Loucy (cell line): Measurements from ENCODE around the gene TRUB1.

Source experiments
- H2AFZ ChIP-seq: fragments of 200-600 bp; sonication (generic); 2 replicates; pipeline ENCODE4 v1.6.0; 2016; ENCODE audit warnings: antibody characterized with exemption, mild to moderate bottlenecking, low read length, moderate library complexity
- H3F3A ChIP-seq: fragments of 200-600 bp; 2 replicates; pipeline ENCODE4 v1.6.0; 2016; ENCODE audit warnings: antibody characterized with exemption, low read depth, mild to moderate bottlenecking
- H3K27me3 ChIP-seq: fragments of 200-600 bp; sonication (generic); 2 replicates; pipeline ENCODE4 v1.6.1; 2014; ENCODE audit warnings: low read length, mild to moderate bottlenecking; ENCODE audit not compliant: insufficient read depth, poor library complexity, severe bottlenecking
- H3K36me3 ChIP-seq: fragments of 200-600 bp; sonication (generic); 2 replicates; pipeline ENCODE4 v1.6.1; 2016; ENCODE audit warnings: low read length; ENCODE audit not compliant: insufficient read depth
- H3K4me1 ChIP-seq: fragments of 200-600 bp; sonication (generic); 2 replicates; pipeline ENCODE4 v1.5.1; 2014; ENCODE audit warnings: low read length, mild to moderate bottlenecking; ENCODE audit not compliant: insufficient read depth, poor library complexity, severe bottlenecking
- H3K4me2 ChIP-seq: fragments of 200-600 bp; sonication (generic); 2 replicates; pipeline ENCODE4 v1.6.0; 2014; ENCODE audit warnings: antibody characterized with exemption, low read length, low read depth, mild to moderate bottlenecking; ENCODE audit not compliant: poor library complexity, severe bottlenecking
- H3K4me3 ChIP-seq: fragments of 200-600 bp; sonication (generic); 2 replicates; pipeline ENCODE4 v1.5.1; 2014; ENCODE audit warnings: low read length, mild to moderate bottlenecking, mixed read lengths; ENCODE audit not compliant: poor library complexity, severe bottlenecking
- H3K79me2 ChIP-seq: fragments of 200-600 bp; sonication (generic); 2 replicates; pipeline ENCODE4 v1.6.1; 2014; ENCODE audit warnings: low read length; ENCODE audit not compliant: insufficient read depth
- H3K9ac ChIP-seq: fragments of 200-600 bp; sonication (generic); 2 replicates; pipeline ENCODE4 v1.6.0; 2014; ENCODE audit warnings: mild to moderate bottlenecking, low read depth, low read length, moderate library complexity; ENCODE audit not compliant: poor library complexity, severe bottlenecking
- H3K9me2 ChIP-seq: fragments of 200-600 bp; sonication (generic); replicated peaks from 2 replicates; pipeline ENCODE4 v1.6.1; 2016; ENCODE audit warnings: low read depth, low read length, mixed read lengths
- H3K9me3 ChIP-seq: fragments of 200-600 bp; sonication (generic); 2 replicates; pipeline ENCODE4 v1.6.1; 2014; ENCODE audit warnings: mild to moderate bottlenecking, antibody characterized with exemption, low read length, low read depth; ENCODE audit not compliant: insufficient read depth
- H4K20me1 ChIP-seq: fragments of 200-600 bp; sonication (generic); 2 replicates; pipeline ENCODE4 v1.6.0; 2014; ENCODE audit warnings: antibody characterized with exemption, low read length, mild to moderate bottlenecking; ENCODE audit not compliant: insufficient read depth, poor library complexity, severe bottlenecking
- CTCF ChIP-seq: fragments of 200-600 bp; sonication (generic); conservative IDR thresholded peaks from 2 replicates; pipeline ENCODE4 v1.5.1; 2014; ENCODE audit warnings: mild to moderate bottlenecking, antibody characterized with exemption, low read length
- EZH2phosphoT487 ChIP-seq: fragments of 200-600 bp; IDR thresholded peaks from 2 replicates; pipeline ENCODE4 v1.6.1; 2018; ENCODE audit warnings: antibody characterized with exemption, mild to moderate bottlenecking, moderate library complexity, borderline replicate concordance

Gene TRUB1

GRCh38 chr10:114975091-114975490 lies 37.1 kb downstream of the TRUB1 start:
- H3K9me3 ChIP-seq, result no peaks in the 10 kb centered on the region
- no peak overlapping the region for H3K4me3 ChIP-seq
- no peaks in the 10 kb centered on the region for H4K20me1 ChIP-seq
- no peaks in the 10 kb centered on the region for H3K9me2 ChIP-seq
- H3K9ac ChIP-seq, result no peak overlapping the region
- no peaks in the 10 kb centered on the region for H3K27me3 ChIP-seq
- peaks cover 37% of the 10 kb centered on the region for H3K36me3 ChIP-seq
- TF ChIP-seq EZH2phosphoT487 (no peak), CTCF (no peak)
- peaks cover 5% of the 10 kb centered on the region; the same call in 1 of the 2 replicates for H3K79me2 ChIP-seq
- no peak overlapping the region for H3K4me2 ChIP-seq
- peaks cover 10% of the 10 kb centered on the region for H3K4me1 ChIP-seq
- H2AFZ ChIP-seq, result no peak overlapping the region
- peaks cover 5% of the 10 kb centered on the region; the same call in 1 of the 2 replicates for H3F3A ChIP-seq

DNA sequence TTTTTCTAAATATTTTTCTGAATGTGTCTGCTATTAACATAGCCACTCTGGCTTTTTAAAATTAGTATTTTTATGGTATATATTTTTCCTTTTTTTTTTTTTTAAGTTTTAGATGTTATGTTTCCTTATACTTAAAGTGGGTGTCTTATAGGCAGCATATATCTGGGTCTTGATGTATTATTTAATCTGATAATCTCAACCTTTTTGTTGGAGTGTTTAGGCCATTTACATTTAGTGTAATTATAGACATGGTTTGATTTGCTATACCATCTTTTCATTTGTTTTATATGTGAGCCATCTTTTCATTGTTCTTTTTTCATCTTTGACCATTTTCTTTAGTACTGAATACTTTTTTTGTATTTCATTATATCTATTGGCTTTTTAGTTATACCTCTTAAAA lies 45.0 kb downstream of the TRUB1 start:
- TF ChIP-seq EZH2phosphoT487, result no peak
- TF ChIP-seq CTCF, result no peak
- Histone ChIP-seq H3K9me3 (peaks cover 19% of the 10 kb centered on the region), H3K9me2 (no peaks in the 10 kb centered on the region), H3K79me2 (no peaks in the 10 kb centered on the region), H4K20me1 (no peaks in the 10 kb centered on the region), H3K9ac (no peak overlapping the region), H3K4me1 (no peaks in the 10 kb centered on the region), H3K36me3 (peaks cover 31% of the 10 kb centered on the region; the same call in 1 of the 2 replicates), H3K27me3 (no peaks in the 10 kb centered on the region), H2AFZ (no peak overlapping the region), H3K4me2 (no peak overlapping the region), H3F3A (no peaks in the 10 kb centered on the region), H3K4me3 (no peak overlapping the region)

- TF ChIP-seq CTCF (no peak), EZH2phosphoT487 (no peak)
- Histone ChIP-seq H4K20me1 (no peaks in the 10 kb centered on the region), H3F3A (no peaks in the 10 kb centered on the region), H3K9me2 (no peaks in the 10 kb centered on the region), H3K9me3 (peaks cover 18% of the 10 kb centered on the region), H3K4me1 (no peaks in the 10 kb centered on the region), H3K36me3 (peaks cover 14% of the 10 kb centered on the region; the same call in 1 of the 2 replicates), H3K79me2 (no peaks in the 10 kb centered on the region), H2AFZ (no peak overlapping the region), H3K9ac (no peak overlapping the region), H3K4me3 (no peak overlapping the region), H3K27me3 (no peaks in the 10 kb centered on the region), H3K4me2 (no peak overlapping the region)
Measured at GRCh38 chr10:114987995-114988394, 50.0 kb downstream of the TRUB1 start.
